IPS DF 4.7 (cell line): Measurements from ENCODE around the gene SRD5A1.
"Not testable (repeated sequence)": the region's sequence is repeated elsewhere in the genome, so short reads cannot be mapped to it uniquely, and the experiment has no call there.

Experiments used
- DNase-seq: peaks from one replicate; pipeline ENCODE4 v3.0.0-alpha.2; 2013; ENCODE audit warnings: low spot score; ENCODE audit errors: extremely low read depth

SRD5A1 gene

GRCh38 chr5:6642655-6643054, 9.4 kb downstream of the SRD5A1 start:
- no peak for DNase-seq

GRCh38 chr5:6644794-6645241, 11.6 kb downstream of the SRD5A1 start:
- no peak for DNase-seq

- not testable (repeated sequence) for DNase-seq
Observed at GRCh38 chr5:6645571-6646362, 12.5 kb downstream of the SRD5A1 start.

- DNase-seq, result no peak
Observed at GRCh38 chr5:6649186-6649585, 15.9 kb downstream of the SRD5A1 start.

DNA sequence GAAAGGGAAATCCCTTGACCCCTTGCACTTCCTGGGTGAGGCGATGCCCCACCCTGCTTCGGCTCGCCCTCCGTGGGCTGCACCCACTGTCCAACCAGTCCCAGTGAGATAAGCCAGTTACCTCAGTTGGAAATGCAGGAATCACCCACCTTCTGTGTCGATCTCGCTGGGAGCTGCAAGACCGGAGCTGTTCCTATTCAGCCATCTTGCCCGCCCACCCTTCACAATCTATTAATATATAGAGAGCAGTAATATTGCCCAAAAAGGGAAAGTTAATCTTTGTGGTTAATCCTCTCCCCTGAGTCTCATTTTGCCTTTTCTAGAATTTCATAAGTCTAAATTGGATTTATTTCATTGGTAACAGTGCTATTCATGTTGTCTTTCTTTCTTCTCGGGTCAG, 16.4 kb downstream of the SRD5A1 start:
- DNase-seq, result no peak

GRCh38 chr5:6652025-6652424, 18.8 kb downstream of the SRD5A1 start:
- no peak for DNase-seq

DNA sequence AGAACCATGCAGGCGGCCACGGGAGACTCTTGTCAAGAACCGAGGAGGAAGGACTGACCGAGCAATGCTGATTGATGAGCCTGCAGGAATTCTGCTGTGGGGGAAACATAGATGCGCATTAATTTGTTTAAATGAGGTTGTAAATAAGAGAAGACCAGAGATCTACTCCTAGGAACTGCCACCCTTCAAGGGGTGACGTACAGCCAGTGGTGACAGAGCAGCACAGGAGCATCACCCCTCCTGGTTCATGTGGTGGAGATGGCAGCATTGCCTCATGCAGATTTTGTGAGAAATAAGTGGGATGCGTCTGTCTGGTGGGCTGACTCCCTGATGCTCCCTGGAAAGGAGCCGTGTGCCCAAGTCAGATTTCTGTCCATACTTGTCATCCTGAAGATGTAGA, 22.2 kb downstream of the SRD5A1 start:
- DNase-seq, result no peak

DNA sequence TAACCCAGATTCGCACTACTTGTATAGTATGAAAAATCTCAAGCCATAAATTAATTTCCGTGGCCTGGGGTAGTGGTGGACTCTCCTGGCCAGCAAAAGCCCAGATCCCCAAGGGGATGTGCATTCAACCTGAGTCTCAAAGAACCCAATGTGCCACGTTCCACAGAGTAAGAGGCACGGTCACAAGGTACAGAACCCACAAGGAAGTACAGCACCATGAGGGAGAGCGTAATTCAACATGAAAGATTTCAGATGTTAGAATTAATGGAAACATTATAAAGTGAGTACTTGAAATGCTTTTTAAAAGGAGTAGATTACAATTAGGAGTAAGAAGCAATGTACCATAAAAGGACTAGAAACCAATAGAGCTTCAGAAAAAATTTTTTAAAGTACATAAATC, 23.4 kb downstream of the SRD5A1 start:
- DNase-seq, result no peak

- DNase-seq, result no peak
Observed at GRCh38 chr5:6659941-6660684, 26.9 kb downstream of the SRD5A1 start.

DNA sequence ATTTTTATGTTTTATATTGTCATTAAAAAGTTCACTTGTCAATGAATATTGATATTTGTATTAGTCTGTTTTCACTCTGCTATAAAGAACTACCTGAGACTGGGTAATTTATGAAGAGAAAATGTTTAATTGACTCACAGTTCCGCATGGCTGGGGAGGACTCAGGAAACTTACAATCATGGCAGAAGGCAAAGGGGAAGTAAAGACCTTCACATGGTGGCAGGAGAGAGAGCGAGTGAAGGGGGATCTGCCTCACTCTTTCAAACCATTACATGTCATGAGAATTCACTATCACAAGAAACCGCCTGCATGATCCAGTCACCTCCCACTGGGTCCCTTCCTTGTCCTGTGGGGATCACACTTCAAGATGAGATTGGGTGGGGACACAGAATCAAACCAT, 27.4 kb downstream of the SRD5A1 start:
- DNase-seq, result no peak

- DNase-seq, result no peak
Observed at GRCh38 chr5:6666762-6667161, 33.5 kb downstream of the SRD5A1 start.

- DNase-seq, result no peak
Observed at GRCh38 chr5:6667648-6668047, 34.4 kb downstream of the SRD5A1 start.

DNA sequence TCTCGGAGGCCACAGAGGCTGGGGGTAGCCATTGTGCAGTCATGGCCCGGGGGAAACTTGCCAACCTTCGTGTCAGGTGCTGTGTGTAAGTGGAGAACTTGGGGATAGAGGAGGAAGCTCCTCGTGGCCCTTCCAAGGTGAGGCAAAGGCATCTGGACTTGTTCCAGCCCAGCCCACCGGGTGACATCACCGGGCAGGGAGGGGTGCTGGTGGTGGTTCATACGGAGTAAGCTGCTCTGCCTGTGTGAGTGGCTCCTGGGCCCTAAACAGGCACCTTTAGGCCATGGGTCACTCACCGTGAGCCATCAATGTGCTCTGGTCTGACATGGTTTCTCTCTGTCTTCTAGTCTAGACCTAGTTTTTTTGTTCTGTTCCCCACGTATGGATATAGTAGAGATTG, 35.5 kb downstream of the SRD5A1 start:
- DNase-seq, result not testable (repeated sequence)

- no peak for DNase-seq
Observed at GRCh38 chr5:6673031-6673430, 39.8 kb downstream of the SRD5A1 start.

GRCh38 chr5:6673963-6674362, 40.7 kb downstream of the SRD5A1 start:
- no peak for DNase-seq

GRCh38 chr5:6674421-6674820, 41.2 kb downstream of the SRD5A1 start:
- no peak for DNase-seq

DNA sequence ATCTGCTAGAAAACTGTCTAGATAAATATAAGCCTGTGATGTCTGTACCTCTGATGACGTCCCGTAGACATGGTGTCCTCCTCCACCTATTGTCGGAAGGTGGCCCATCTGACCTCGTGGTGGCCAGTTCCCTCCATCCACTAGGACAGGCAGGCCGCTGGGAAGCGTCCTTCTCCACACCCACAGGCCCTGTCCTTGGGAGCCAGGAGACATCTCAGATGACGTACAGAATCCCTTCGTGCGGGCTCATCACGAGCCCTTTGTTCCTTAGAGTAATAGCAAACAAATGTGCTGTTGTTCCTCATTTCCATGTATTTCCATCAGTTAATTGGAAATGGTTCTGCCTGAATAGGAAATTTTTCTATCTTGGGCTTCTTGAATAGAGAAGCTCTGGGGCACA, 41.6 kb downstream of the SRD5A1 start:
- no peak for DNase-seq

- DNase-seq, result no peak
Observed at GRCh38 chr5:6675784-6676491, 42.7 kb downstream of the SRD5A1 start.

GRCh38 chr5:6676702-6677101, 43.5 kb downstream of the SRD5A1 start:
- DNase-seq, result no peak

DNA sequence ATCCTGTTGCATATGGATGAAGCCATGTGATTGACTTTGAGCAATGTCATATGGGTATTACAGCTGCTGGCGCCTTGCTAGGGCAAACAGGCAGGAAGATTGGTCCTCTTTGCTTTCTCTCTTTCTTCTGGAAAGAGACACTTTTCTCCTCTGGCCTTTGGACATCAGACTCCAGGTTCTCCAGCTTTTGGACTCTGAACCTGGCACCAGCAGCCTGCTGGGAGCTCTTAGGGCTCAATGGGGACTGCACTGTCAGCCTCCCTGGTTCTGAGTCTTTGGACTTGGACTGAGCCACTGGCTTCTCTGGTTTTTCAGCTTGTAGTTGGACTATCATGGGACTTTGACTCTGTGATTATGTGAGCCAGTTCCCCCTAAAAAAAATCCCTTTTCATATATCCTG, 45.1 kb downstream of the SRD5A1 start:
- DNase-seq, result no peak

GRCh38 chr5:6680922-6681321, 47.7 kb downstream of the SRD5A1 start:
- DNase-seq, result no peak

DNA sequence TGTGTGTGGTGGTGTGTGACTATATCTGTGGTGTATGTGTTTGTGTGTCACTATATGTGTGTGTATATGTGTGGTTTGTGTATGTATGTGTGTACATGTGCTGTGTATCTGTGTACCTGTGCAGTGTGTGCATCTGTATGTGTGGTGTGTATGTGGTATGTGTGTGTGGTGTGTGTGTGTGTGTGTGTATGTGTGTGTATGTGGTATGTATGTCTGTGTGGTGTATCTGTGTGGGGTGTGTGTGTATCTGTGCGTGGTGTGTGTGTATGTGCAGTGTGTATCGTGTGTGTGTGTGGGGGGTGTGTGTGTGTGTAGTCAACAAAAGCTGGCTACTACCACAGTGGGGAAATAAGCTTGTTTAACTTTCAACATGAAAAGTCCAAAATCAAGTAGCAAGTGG, 48.4 kb downstream of the SRD5A1 start:
- DNase-seq, result no peak
